ENCODE results near the gene AIRE. TPM values are rescaled to one million over a fixed set of nuclear protein-coding genes. Genes with fewer than 3 reads are reported as not detected.

Gene AIRE
- total and polyA plus RNA-seq, 2 of the 13 experiments (the other 11 are each of a cell fraction or from before 2014, with no cell fraction given): not detected

DNA sequence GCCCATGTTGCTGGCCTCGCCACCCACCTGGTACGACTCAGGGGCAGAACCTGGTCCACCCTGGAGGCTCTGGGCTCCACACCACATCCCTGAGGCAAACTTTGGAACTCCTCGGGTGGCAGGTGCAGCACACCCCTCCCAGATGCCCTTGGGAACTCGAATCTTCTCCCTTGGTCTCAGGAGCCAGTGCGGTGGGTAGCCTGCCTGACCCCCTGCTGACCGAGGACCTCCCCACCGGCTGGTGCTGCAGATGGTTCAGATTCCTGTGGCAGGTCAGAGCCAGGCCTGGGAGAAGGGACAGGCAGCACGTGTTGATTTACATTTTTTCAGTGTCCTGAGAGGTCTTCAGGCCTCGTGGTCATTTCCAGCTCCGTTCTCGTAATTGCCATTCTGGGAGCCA lies 59.8 kb downstream of the AIRE start:
- Histone ChIP-seq H3K4me1 (ENCODE audit: insufficient read depth, low read length) (peaks cover 29% of the 10 kb centered on the region), H3K36me3 (replicated peaks in 1 of 2; ENCODE audit: control insufficient read depth in 1 of 2, insufficient read depth in 2 of 2, low read length in 2 of 2) (no peaks in the 10 kb centered on the region), H3K4me3 (replicated peaks in 1 of 3; ENCODE audit: insufficient read depth in 1 of 3, low read depth in 2 of 3, low read length in 3 of 3) (no peak overlapping the region), H2AFZ (ENCODE audit: low read length) (no peak overlapping the region), H3K27ac (ENCODE audit: extremely low read length, insufficient read depth, low read length) (no peak overlapping the region), H3K9me3 (ENCODE audit: low read length) (no peaks in the 10 kb centered on the region), H3K27me3 (ENCODE audit: control insufficient read depth in 1 of 2, insufficient read depth in 2 of 2, low read length in 2 of 2) (peaks cover 3 to 16% of the 10 kb centered on the region in 2 experiments; a peak in 3 of 5 replicates), H3K79me2 (ENCODE audit: insufficient read depth, low read length) (no peaks in the 10 kb centered on the region), H3K9ac (ENCODE audit: insufficient read depth, low read depth, low read length) (no peak overlapping the region), H4K20me1 (ENCODE audit: insufficient read depth, low read length) (no peaks in the 10 kb centered on the region), H3K4me2 (ENCODE audit: low read depth, low read length) (peak overlapping the region; percentile 28; the same call in 1 of the 2 replicates)
- no peak for DNase-seq (ENCODE audit: low spot score)
- CTCF ChIA-PET (ENCODE audit: low intra/inter-chr PET ratio, low total read pairs): no interaction called here
- no peak for FAIRE-seq
- POLR2A ChIA-PET: no interaction called here
- BruUV-seq (replicated peaks): no TSS peak
- intact Hi-C loops (cut with micrococcal nuclease; ENCODE audit: unreplicated experiment) (no loop called here), in situ Hi-C loops (cut with HindIII; ENCODE audit: extremely low pct_ligation_motif_present, low pct_unique_long_range_greater_than_20kb) (no loop called here)
- TF ChIP-seq JDP2 (CRISPR knock-in tag; IDR thresholded peaks at IDR 0.05; ENCODE audit: borderline replicate concordance) (no peak), ARID2 (CRISPR knock-in tag; IDR thresholded peaks at IDR 0.05; ENCODE audit: borderline replicate concordance) (no peak), ZNF549 (CRISPR knock-in tag; IDR thresholded peaks at IDR 0.05) (no peak), ZNF441 (CRISPR knock-in tag; IDR thresholded peaks at IDR 0.05; ENCODE audit: borderline replicate concordance) (no peak), PCBP1 (IDR thresholded peaks at IDR 0.05; ENCODE audit: borderline replicate concordance, low read depth, low read length) (no peak), POLR2G (IDR thresholded peaks at IDR 0.05; ENCODE audit: low read depth, low read length) (no peak), WIZ (CRISPR knock-in tag; IDR thresholded peaks at IDR 0.05) (no peak), ZBTB1 (CRISPR knock-in tag; IDR thresholded peaks at IDR 0.05; ENCODE audit: borderline replicate concordance) (no peak), SIX1 (CRISPR knock-in tag; IDR thresholded peaks at IDR 0.05; ENCODE audit: borderline replicate concordance) (no peak), ZBTB38 (CRISPR knock-in tag; IDR thresholded peaks at IDR 0.05) (no peak), NFRKB (IDR thresholded peaks at IDR 0.05) (no peak), IRF2 (CRISPR knock-in tag; IDR thresholded peaks at IDR 0.05) (no peak), ZNF773 (CRISPR knock-in tag; IDR thresholded peaks at IDR 0.05; ENCODE audit: borderline replicate concordance) (no peak), ZNF136 (CRISPR knock-in tag; IDR thresholded peaks at IDR 0.05; ENCODE audit: low read depth) (no peak), ZFAT (CRISPR knock-in tag; conservative IDR thresholded peaks at IDR 0.05) (no peak), ZFP36L1 (CRISPR knock-in tag; IDR thresholded peaks at IDR 0.05) (no peak)
- TF ChIP-seq, protein P1, sequence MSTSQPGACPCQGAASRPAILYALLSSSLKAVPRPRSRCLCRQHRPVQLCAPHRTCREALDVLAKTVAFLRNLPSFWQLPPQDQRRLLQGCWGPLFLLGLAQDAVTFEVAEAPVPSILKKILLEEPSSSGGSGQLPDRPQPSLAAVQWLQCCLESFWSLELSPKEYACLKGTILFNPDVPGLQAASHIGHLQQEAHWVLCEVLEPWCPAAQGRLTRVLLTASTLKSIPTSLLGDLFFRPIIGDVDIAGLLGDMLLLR (CRISPR knock-in tag; IDR thresholded peaks at IDR 0.05): no peak
- TF ChIP-seq, protein P2, sequence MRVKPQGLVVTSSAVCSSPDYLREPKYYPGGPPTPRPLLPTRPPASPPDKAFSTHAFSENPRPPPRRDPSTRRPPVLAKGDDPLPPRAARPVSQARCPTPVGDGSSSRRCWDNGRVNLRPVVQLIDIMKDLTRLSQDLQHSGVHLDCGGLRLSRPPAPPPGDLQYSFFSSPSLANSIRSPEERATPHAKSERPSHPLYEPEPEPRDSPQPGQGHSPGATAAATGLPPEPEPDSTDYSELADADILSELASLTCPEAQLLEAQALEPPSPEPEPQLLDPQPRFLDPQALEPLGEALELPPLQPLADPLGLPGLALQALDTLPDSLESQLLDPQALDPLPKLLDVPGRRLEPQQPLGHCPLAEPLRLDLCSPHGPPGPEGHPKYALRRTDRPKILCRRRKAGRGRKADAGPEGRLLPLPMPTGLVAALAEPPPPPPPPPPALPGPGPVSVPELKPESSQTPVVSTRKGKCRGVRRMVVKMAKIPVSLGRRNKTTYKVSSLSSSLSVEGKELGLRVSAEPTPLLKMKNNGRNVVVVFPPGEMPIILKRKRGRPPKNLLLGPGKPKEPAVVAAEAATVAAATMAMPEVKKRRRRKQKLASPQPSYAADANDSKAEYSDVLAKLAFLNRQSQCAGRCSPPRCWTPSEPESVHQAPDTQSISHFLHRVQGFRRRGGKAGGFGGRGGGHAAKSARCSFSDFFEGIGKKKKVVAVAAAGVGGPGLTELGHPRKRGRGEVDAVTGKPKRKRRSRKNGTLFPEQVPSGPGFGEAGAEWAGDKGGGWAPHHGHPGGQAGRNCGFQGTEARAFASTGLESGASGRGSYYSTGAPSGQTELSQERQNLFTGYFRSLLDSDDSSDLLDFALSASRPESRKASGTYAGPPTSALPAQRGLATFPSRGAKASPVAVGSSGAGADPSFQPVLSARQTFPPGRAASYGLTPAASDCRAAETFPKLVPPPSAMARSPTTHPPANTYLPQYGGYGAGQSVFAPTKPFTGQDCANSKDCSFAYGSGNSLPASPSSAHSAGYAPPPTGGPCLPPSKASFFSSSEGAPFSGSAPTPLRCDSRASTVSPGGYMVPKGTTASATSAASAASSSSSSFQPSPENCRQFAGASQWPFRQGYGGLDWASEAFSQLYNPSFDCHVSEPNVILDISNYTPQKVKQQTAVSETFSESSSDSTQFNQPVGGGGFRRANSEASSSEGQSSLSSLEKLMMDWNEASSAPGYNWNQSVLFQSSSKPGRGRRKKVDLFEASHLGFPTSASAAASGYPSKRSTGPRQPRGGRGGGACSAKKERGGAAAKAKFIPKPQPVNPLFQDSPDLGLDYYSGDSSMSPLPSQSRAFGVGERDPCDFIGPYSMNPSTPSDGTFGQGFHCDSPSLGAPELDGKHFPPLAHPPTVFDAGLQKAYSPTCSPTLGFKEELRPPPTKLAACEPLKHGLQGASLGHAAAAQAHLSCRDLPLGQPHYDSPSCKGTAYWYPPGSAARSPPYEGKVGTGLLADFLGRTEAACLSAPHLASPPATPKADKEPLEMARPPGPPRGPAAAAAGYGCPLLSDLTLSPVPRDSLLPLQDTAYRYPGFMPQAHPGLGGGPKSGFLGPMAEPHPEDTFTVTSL (CRISPR knock-in tag; IDR thresholded peaks at IDR 0.05; ENCODE audit: borderline replicate concordance): no peak
- TF ChIP-seq, protein P3, sequence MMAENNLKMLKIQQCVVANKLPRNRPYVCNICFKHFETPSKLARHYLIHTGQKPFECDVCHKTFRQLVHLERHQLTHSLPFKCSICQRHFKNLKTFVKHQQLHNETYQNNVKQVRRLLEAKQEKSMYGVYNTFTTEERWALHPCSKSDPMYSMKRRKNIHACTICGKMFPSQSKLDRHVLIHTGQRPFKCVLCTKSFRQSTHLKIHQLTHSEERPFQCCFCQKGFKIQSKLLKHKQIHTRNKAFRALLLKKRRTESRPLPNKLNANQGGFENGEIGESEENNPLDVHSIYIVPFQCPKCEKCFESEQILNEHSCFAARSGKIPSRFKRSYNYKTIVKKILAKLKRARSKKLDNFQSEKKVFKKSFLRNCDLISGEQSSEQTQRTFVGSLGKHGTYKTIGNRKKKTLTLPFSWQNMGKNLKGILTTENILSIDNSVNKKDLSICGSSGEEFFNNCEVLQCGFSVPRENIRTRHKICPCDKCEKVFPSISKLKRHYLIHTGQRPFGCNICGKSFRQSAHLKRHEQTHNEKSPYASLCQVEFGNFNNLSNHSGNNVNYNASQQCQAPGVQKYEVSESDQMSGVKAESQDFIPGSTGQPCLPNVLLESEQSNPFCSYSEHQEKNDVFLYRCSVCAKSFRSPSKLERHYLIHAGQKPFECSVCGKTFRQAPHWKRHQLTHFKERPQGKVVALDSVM (CRISPR knock-in tag; IDR thresholded peaks at IDR 0.05): no peak
- WGBS (ENCODE audit: low lambda C conversion rate): 18% methylated on average over 4 of the region's 11 CpGs
- ATAC-seq: no peak

All from HepG2 (cell line).